ENCODE results near the gene CERCAM. TPM values are rescaled to one million over a fixed set of nuclear protein-coding genes. Genes with fewer than 3 reads are reported as not detected.

The CERCAM gene
- total RNA-seq, 1 donor from 2014 or later = 24.1 TPM

DNA sequence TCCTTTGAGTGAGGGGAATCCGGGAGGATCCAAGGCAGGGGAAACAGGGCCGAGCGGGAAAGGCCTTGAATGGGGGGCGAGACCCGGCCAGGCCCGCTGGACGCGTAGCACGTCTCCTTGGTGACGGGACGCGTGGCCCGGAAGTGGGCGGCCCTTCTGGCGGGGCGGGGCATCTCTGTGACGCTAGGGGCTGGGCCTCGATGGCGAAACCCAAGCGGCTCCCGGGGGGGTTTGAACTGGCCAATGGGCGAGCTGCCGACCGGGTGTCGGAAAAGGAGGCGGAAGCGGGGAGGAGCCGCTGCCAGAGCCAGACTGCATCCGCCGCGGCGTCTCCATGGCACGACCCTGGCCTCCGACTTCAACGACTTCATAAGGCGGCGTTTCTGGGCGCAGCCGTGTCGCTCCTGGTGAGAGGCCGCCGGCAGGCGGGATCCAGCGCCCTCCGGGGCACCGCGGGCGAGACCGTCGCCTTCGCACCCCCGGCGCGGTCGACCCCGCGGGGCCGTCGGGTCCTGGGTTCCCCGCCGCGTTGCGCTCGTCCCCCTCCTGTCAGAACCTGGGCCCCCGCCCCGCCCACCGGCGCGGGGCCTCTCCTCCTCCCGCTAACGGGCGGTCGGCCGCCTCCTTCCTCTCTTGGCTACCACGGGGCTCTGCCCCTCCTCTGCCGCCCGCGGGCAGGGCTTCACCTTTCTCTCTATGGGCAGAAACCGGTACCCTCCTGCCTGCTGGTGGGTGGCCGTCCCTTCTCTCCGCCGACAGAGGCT lies 35.4 kb downstream of the CERCAM start, which contains the start of gene ODF2:
Gene ODF2, plus strand, starts transcription at position 158 of the 764 bp plus-strand sequence. Its CDS starts 86 bp downstream, at position 244.
- DNase-seq (ENCODE audit: low read depth, low spot score) = peak; percentile 81

DNA sequence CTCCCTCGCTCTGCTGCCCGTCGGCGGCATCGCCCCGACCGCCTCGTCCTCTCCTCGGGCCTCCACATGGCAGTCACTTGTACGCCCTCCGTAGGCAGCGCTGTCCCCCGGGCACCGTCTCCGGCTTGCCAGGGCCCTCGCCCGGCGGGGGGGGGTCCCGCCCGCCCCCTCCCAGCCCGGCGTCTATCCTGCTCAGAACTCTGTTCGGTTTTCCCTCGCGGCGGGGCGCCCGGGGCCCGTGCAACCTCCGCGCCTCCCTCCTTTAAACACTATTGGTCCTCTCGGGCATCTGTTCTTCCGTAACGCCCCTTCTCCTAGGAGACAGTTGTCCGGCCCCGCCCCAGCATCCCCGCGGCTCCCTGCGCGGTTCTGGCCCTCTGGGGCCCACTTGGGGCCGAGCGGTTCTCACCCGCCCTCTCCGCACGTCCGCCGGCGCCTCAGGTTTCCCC lies 36.0 kb downstream of the CERCAM start:
- peak; percentile 19 for DNase-seq (ENCODE audit: low read depth, low spot score)

DNA sequence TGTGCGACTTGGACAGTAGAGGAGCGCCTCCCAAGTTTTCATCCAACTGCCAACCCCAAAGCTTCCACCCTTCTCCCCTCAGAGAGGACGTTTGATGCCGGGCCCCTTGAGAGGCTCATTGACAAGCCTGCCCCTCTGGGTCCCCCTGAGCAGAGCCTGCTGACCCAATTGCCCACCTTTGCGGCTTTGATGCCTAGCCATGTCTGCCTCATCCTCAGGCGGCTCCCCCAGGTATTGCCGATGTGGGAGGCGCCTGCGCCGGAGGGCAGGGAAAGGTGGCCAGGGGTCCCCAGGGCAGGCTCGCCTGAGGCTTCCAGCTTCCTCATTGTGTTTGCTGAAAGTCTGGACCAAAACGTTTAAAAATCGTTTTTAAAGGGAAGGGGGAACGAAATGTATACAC lies 36.5 kb downstream of the CERCAM start:
- no peak for DNase-seq (ENCODE audit: low read depth, low spot score)

DNA sequence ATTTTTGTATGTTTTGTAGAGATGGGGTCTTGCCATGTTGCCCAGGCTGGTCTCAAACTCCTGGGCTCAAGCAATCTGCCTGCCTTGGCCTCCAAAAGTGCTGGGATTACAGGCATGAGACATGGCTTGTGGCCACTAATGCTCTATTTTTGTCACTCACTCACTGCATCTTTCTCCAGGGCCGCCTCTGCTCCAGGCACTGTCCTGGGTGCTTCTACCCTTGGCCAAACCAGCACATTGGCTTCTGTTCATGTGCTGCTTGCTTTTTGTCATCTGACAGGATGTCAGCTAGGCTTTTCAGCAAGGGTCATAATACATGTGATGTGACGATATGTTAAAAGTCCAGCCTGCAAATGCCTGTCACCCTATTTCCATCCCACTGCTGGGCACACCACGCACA lies 38.4 kb downstream of the CERCAM start:
- no peak for DNase-seq (ENCODE audit: low read depth, low spot score)

DNA sequence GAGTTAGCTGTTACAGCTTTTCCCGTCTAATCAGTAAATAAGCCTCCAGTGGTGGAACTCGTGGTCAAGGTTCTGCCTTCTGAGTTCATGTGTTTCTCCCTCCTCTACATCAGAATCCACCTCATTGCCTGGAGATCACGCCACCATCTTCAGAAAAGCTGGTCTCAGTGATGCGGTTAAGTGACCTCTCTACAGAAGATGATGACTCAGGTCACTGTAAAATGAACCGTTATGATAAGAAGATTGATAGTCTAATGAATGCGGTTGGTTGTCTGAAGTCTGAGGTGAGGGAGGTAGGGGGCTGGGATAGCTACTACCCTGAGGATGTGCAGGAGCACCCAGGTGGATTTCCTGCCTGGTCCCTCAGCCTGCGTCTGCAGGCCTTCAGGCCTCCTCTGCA lies 48.4 kb downstream of the CERCAM start:
- DNase-seq (ENCODE audit: low read depth, low spot score) = no peak

DNA sequence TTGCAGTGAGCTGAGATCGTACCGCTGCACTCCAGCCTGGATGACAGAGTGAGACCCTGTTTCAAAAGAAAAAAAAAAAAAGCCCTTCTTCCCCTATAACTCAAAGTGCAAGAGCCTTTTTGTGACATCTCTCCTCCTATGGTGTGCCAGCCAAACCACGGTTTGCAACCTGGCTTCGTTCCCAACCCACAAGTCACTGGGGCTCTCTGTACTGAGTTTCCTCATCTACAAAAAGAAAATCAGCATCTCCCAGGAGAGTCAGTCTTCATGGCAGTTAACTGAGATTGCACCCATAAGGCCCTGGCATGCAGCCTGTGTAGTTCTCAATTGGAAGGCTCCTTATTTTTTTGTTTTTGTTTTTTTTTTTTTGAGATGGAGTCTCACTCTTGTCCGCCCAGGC lies 49.9 kb downstream of the CERCAM start:
- DNase-seq (ENCODE audit: low read depth, low spot score) = no peak

DNA sequence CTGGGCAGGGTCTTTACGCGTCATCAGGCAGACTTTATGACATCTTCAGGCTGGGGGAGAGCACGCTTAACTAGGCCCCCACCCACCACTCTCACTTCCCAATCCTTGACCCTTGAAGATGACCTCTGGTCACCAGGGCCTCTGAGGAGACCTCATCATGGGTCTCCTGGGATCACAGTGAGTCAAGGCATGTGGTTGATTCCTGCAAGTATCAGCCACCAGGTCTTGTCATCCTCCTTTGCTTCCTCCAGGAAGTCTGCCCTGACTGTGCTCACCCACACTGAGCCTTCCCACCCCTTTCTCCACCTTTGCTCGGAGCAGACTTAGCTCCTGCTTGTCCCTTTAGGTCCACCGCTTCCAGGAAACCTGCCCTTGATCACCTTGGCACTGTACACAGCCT lies 52.4 kb downstream of the CERCAM start:
- no peak for DNase-seq (ENCODE audit: low read depth, low spot score)

DNA sequence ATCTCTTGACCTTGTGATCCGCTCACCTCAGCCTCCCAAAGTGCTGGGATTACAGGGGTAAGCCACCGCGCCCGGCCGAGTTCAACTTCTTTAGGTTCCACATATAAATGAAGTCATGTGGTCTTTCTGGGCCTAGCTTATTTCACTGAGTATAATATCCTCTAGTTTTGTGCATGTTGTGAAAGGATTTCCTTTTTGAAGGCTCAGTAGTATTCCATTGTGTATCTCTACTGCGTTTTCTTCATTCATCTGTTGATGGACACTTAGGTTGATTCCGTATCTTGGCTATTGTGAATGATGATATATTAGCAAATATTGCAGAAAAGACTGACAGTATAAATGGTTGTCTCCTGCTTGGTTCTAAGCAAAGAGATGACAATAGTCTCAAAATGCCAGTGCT lies 55.2 kb downstream of the CERCAM start:
- no peak for DNase-seq (ENCODE audit: low read depth, low spot score)

DNA sequence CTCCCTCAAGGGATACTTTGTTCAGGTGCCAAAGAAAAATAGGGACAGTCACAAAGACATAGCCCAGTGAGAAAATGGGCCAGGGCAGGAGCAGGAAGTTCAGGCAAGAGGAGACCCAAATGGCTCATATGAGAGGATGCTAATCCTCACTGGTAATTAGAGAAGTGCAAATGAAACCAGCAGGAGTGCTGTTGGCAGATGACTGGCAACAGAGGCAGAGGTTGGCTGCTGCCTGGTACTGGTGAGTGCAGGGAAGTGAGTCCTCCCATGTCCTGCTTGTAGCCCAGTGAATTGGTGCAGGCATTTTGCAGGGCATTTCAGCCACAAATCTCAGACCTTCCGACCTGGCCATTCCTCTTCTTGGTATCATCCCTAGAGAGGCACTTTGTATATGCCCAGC lies 58.6 kb downstream of the CERCAM start:
- DNase-seq (ENCODE audit: low read depth, low spot score) = no peak

DNA sequence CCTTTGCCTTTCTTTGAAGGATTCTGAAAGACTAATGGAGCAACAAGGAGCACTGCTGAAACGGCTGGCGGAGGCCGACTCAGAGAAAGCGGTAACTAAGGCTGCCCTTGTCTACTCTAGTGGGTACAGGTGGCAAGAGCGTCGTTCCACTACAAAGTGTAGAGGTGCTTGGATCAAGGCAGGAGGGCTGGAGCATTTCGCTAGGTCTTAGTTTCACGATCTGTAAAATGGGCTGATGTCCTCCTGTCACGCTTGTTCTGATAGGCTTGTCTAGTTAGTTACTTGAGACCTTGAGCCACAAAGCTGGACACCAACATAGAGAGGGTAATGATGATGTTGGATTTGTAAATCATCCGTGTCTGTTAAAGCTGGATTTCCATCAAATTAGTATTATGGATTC lies 60.9 kb downstream of the CERCAM start:
- no peak for DNase-seq (ENCODE audit: low read depth, low spot score)

DNA sequence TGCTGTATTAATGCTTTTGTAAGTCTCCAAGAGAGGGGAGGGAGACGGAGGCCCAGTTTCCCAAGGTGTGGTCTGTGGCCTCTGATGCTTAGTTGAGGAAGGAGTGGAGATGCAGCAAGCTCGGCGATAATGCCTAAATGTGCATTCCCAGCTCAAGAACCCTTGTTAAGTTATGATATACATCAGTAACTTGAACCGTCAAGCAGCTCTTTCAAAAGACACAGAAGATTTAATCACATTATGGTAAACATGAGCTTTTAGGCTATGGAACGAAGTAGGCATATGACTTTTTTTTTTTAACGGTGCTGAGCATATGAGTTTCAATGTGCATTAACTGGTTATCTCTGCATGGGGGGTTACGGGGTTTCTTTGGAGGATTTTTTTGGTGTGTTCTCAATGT lies 61.5 kb downstream of the CERCAM start:
- DNase-seq (ENCODE audit: low read depth, low spot score) = no peak

DNA sequence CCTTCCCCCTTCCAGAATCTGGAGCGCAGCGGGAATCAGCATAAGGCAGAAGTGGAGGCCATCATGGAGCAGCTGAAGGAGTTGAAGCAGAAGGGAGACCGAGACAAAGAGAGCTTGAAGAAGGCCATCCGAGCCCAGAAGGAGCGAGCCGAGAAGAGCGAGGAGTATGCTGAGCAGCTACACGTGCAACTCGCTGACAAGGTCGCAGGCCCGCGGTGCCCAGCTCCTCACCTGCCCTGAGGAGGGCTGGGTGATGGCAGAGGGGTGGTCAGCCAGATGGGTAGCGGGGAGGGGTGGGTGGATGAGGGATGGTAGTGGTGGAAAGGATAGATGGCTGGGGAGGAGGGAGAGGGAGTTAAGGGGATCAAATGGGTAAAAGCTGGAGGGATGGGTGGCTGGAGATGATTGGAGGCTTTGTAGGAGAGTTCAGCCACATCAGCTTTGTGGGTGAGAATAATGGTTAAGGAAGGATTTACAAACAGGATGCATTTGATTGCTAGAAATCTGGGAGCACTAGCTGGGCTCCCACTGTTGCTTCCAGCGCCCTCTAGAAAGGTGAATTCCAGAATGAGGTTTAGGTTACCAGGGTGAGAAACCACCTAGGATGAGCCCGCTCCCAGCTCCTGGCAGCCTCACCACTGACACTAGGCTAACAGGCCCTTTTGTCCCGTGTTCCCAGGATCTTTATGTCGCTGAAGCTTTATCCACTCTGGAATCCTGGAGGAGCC lies 64.2 kb downstream of the CERCAM start:
- no peak for DNase-seq (ENCODE audit: low read depth, low spot score)

DNA sequence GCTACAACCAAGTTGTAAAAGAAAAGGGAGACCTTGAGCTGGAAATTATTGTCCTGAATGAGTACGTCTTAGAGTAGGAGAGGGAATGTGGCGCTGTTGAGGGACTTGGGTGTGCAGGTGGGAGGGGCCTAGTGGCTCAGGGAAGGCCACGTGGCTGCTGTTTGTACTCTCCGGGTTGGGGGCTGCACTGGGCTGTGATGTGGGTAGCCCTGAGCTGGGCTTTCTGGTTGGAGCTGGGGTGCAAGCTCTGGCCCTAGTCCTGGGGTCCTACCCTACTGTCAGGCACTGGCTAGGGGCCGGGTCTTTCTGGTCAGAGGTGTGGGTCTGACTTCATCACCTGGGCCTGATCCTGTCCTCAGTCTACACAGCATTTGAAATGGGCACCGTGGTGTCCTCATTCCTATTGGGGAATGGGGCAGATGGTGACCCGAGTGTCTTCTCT lies 64.8 kb downstream of the CERCAM start:
- DNase-seq (ENCODE audit: low read depth, low spot score) = no peak

DNA sequence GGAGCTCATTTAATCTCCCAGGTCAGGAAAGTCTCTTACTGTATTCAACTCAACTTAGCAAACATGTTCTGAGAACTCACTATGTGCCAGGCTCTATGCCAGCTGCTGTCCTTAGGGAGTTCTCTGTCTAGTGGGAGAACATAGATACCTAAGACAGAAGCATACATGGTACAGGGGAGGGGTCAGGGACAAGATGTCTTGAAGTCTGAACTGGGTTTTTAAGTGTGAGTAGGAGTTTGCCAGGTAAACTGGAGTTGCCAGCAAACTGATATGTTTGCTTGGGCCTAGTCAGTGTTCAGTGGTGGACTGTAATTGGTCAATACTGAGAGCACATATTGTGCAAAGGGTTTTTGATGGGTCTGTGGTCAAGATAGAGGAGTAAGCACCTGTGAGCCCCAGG lies 65.5 kb downstream of the CERCAM start:
- no peak for DNase-seq (ENCODE audit: low read depth, low spot score)

Other genes with a start within 250 kb of the CERCAM start
- gene CIZ1, start 229.3 kb upstream of the CERCAM start, total RNA-seq = 18.5 and 24.5 TPM in 2 replicates
- 0.33 and 0.39 TPM in 2 replicates for gene DNM1, start 217.5 kb upstream of the CERCAM start, total RNA-seq
- 56.1 and 60.7 TPM in 2 replicates for gene GOLGA2, start 144.8 kb upstream of the CERCAM start, total RNA-seq
- 32.4 and 32.5 TPM in 2 replicates for gene SWI5, start 144.6 kb upstream of the CERCAM start, total RNA-seq
- 36.3 and 37.4 TPM in 2 replicates for gene TRUB2, start 98.4 kb upstream of the CERCAM start, total RNA-seq
- gene COQ4, start 98.0 kb upstream of the CERCAM start, total RNA-seq = 24.4 and 28.1 TPM in 2 replicates
- gene SLC27A4, start 80.3 kb upstream of the CERCAM start, total RNA-seq = 27.2 and 41.3 TPM in 2 replicates
- 69.3 and 77.2 TPM in 2 replicates for gene URM1, start 49.5 kb upstream of the CERCAM start, total RNA-seq
- gene ODF2, start 35.1 kb downstream of the CERCAM start, total RNA-seq = 32.8 and 56.2 TPM in 2 replicates
- gene GLE1, start 83.9 kb downstream of the CERCAM start, total RNA-seq = 16.2 and 31.5 TPM in 2 replicates
- 394 and 449 TPM in 2 replicates for gene SPTAN1, start 131.7 kb downstream of the CERCAM start, total RNA-seq
- gene DYNC2I2, start 236.0 kb downstream of the CERCAM start, total RNA-seq = 86.4 and 101 TPM in 2 replicates

All from pulmonary artery endothelial cell (primary cell).